T-helper 1 cell treated with Interleukin-12 subunit alpha and Interleukin-12 subunit beta and Interleukin-4 antibody, amounts not matched to agents 30 μg/mL and 1 μg/mL, for 36 hours (primary cell): ENCODE measurements around the gene CLDN2.

Source experiments
- H3K27ac Mint-ChIP-seq: one replicate; pipeline ENCODE4 v1.8.0; 2021; ENCODE audit warnings: mild to moderate bottlenecking, mixed read lengths
- H3K27me3 Mint-ChIP-seq: one replicate; pipeline ENCODE4 v1.8.0; 2021; ENCODE audit warnings: low read depth, mixed read lengths
- H3K36me3 Mint-ChIP-seq: one replicate; pipeline ENCODE4 v1.8.0; 2021; ENCODE audit warnings: low read depth, mixed read lengths
- H3K4me1 Mint-ChIP-seq: one replicate; pipeline ENCODE4 v1.8.0; 2021; ENCODE audit warnings: low read depth, mixed read lengths
- H3K4me3 Mint-ChIP-seq: one replicate; pipeline ENCODE4 v1.8.0; 2021; ENCODE audit warnings: mild to moderate bottlenecking, moderate library complexity, mixed read lengths
- H3K9me3 Mint-ChIP-seq: one replicate; pipeline ENCODE4 v1.8.0; 2021; ENCODE audit warnings: mixed read lengths

The CLDN2 gene

DNA sequence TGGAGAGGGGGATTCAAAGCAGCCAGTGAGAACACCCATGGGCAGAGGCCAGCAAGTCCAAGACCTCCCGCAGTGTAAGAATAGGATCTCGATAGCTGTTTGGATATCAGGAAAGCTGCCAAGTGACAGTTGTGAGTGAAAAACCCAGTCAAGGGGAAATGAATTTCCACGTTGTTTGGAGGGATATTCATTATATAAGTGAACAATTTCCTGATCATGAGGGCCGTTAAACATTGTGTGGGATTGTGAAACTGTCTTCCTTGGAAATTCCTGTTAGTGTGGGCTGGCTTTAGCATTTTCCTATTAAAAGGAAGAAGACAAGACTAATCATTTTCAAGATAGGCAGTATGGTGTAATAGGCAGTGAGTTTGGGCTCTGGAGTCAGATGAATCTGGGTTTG is 15.0 kb downstream of the CLDN2 start:
- Mint-ChIP-seq H3K4me3 (no peak overlapping the region), H3K36me3 (no peaks in the 10 kb centered on the region), H3K4me1 (no peaks in the 10 kb centered on the region), H3K27ac (no peak overlapping the region), H3K9me3 (no peaks in the 10 kb centered on the region), H3K27me3 (no peaks in the 10 kb centered on the region)

DNA sequence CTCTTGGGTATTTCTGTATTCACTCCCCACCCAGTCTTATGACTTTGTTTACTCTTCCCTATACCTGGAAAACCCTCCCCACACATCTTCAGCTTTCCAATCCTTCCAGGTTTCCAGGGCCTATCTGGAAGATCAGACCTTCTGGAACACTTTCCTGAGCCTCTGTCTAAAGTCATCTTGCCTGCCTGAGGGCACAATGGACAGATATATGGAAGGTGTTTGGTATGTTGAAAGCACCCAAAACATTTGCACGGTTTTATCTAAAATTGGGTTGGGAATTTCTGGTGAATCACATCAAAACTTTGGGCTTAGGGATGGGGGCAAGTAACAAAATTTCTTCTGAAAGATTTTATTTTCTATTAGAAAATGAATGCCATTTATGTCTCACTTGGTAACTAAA is 16.0 kb downstream of the CLDN2 start:
- Mint-ChIP-seq H3K4me3 (no peak overlapping the region), H3K9me3 (no peaks in the 10 kb centered on the region), H3K36me3 (no peaks in the 10 kb centered on the region)

DNA sequence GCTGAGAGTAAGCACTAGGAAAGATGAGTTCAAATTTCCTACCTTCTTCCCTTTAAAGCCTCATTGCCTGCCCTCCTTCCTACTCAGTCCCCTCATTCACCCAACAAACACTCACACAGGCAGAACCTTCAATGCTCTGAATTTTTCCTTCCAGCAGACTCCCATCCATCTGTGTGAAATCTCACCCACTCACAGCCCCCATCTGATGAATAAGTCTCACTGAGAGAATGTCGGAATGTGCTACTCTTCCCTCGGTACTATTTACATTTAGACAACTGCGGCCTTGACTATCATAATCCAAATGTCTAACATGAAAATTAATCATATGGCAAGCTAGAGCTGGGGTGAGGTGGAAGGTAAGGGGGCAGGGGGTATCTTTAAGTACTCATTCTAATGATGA is 19.4 kb downstream of the CLDN2 start:
- Mint-ChIP-seq H3K36me3 (peaks cover 3% of the 10 kb centered on the region), H3K9me3 (no peaks in the 10 kb centered on the region), H3K27me3 (no peaks in the 10 kb centered on the region), H3K4me3 (no peak overlapping the region), H3K27ac (no peak overlapping the region), H3K4me1 (no peaks in the 10 kb centered on the region)

More for the DNA sequence above, 16.0 kb downstream of the CLDN2 start:
- Mint-ChIP-seq H3K27ac (no peak overlapping the region), H3K4me1 (no peaks in the 10 kb centered on the region), H3K27me3 (no peaks in the 10 kb centered on the region)

DNA sequence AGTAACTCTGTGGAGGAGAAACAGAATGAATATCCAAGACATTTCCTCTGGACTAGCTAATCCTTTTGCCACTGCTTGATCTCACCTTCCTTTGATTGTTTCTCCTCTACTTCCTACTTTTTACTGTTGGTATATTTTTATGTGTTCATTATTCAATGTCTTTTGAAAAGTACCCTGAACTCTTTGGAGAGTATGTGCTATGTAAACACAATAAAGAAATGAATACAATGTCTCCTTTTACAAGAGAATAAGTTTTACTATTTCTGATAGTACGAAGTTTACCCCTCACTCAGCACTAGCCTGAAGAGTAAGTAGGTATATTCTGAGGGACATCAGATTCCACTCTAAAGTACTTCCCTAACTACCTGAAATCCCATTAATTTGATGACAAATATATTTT is 19.9 kb downstream of the CLDN2 start:
- no peaks in the 10 kb centered on the region for H3K4me1 Mint-ChIP-seq
- H3K9me3 Mint-ChIP-seq = no peaks in the 10 kb centered on the region
- H3K36me3 Mint-ChIP-seq = peaks cover 3% of the 10 kb centered on the region
- no peak overlapping the region for H3K4me3 Mint-ChIP-seq
- no peak overlapping the region for H3K27ac Mint-ChIP-seq
- no peaks in the 10 kb centered on the region for H3K27me3 Mint-ChIP-seq

DNA sequence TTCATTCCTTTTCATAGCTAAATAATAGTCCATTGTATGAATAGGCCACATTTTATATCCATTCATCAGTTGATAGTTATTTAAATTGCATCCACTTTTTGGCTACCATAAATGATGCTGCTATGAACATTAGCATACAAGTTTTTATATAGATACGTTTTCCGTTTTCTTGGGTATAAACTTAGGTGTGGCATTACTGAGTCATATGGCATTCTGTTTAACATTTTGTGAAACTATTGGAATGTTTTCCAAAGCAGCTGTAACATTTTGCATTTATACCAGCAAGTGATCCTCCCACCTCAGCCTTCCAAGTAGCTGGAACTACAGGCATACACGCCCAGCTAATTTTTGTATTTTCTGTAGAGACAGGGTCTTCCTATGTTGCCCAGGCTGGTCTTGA is 26.3 kb downstream of the CLDN2 start:
- Mint-ChIP-seq H3K27me3 (no peaks in the 10 kb centered on the region), H3K4me3 (no peak overlapping the region), H3K9me3 (no peaks in the 10 kb centered on the region), H3K27ac (no peak overlapping the region), H3K36me3 (peaks cover 3% of the 10 kb centered on the region), H3K4me1 (no peaks in the 10 kb centered on the region)

DNA sequence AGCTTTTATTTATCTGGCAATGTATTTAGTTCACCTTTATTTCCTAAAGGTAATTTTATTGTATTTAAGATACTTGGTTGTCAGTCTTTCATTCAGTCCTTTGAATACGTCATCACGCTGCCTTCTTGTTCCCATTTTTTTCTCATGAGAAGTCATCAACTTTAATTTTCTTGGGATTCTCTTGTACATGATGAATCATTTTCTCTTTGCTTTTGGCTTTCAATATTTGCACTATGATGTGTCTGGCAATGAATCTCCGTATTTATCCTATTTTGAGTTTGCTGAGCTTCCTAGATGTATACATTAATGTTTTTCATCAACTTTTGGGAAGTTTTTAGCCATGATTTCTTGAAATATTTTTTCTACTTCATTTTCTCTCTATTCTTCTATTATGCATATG is 28.4 kb downstream of the CLDN2 start:
- no peak overlapping the region for H3K27ac Mint-ChIP-seq
- no peaks in the 10 kb centered on the region for H3K36me3 Mint-ChIP-seq
- H3K4me1 Mint-ChIP-seq = no peaks in the 10 kb centered on the region
- H3K4me3 Mint-ChIP-seq = no peak overlapping the region
- H3K27me3 Mint-ChIP-seq = no peaks in the 10 kb centered on the region
- H3K9me3 Mint-ChIP-seq = no peaks in the 10 kb centered on the region

DNA sequence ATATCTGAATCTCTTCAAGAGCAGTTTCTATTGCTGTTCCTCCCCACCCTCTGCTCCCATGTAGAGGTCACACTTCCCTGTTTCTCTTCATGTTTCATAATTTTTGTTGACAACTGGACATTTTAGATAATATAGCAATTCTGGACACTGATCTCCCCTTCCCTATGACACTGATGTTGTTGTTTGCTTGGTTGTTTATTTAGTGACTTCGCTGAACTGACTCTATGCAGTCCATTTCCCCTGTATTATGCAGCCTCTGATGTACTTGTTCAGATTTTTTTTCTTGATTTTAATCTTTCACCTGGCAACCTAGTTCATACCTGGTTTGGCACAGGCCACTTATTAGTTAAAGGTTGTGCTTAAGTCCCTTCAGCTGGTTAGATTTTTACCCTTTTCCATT is 29.2 kb downstream of the CLDN2 start:
- no peak overlapping the region for H3K27ac Mint-ChIP-seq
- no peaks in the 10 kb centered on the region for H3K9me3 Mint-ChIP-seq
- H3K27me3 Mint-ChIP-seq = no peaks in the 10 kb centered on the region
- H3K36me3 Mint-ChIP-seq = no peaks in the 10 kb centered on the region
- no peaks in the 10 kb centered on the region for H3K4me1 Mint-ChIP-seq
- no peak overlapping the region for H3K4me3 Mint-ChIP-seq

DNA sequence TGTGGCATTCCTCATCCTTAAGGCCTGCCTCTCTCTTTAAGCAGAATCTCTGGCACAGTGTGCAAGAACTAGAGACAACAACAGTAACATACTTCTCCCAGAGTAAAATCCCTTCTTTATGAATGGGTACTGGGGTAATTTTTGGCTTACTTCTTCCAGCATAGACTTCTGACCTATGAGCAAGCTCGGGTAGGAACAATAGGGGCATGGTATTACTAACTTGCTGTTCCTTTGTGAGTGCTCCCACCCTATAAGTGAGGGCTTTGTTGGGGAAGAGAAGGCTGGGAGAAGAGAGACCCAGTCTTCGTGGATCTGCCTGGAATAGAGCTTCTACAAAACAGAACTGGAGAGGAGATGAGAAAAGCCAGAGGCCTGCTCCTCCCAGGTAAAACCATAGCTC is 30.2 kb downstream of the CLDN2 start:
- no peaks in the 10 kb centered on the region for H3K4me1 Mint-ChIP-seq
- no peak overlapping the region for H3K4me3 Mint-ChIP-seq
- no peaks in the 10 kb centered on the region for H3K27me3 Mint-ChIP-seq
- no peak overlapping the region for H3K27ac Mint-ChIP-seq
- H3K36me3 Mint-ChIP-seq = peaks cover under 1% of the 10 kb centered on the region
- no peaks in the 10 kb centered on the region for H3K9me3 Mint-ChIP-seq

DNA sequence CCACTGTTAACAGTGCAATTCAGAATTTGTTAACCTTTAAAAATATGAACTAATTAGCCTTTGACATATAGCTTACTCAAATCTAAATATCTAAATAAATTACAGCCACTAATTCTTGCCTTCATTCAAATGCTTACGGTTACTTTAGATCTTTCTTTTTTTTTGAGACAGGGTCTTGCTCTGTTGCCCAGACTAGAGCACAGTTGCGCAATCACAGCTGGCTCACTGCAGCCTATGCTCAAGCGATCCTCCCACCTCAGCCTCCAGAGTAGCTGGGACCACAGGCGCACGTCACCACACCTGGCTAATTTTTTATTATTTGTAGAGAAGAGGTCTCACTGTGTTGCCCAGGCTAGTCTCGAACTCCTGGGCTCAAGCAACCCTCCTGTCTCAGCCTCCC is 31.0 kb downstream of the CLDN2 start:
- no peaks in the 10 kb centered on the region for H3K9me3 Mint-ChIP-seq
- no peak overlapping the region for H3K4me3 Mint-ChIP-seq

DNA sequence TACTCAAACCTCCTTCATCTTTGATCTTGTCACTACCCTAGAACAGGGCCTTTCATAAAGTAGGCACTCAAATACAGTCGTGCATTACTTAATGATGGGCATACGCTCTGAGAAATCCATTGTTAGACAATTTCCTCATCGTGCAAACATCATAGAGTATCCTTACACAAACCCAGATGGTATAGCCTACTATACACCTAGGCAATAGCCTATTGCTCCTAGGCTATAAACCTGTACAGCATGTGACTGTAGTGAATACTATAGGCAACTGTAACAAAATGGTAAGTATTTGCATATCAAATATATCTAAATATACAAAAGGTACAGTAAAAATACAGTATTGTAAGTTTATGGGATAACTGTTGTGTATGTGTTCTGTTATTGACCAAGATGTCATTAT is 31.9 kb downstream of the CLDN2 start:
- Mint-ChIP-seq H3K4me3 (no peak overlapping the region), H3K4me1 (no peaks in the 10 kb centered on the region), H3K27ac (no peak overlapping the region), H3K36me3 (peaks cover 4% of the 10 kb centered on the region), H3K9me3 (no peaks in the 10 kb centered on the region), H3K27me3 (no peaks in the 10 kb centered on the region)

More for the DNA sequence above, 31.0 kb downstream of the CLDN2 start:
- H3K27me3 Mint-ChIP-seq = no peaks in the 10 kb centered on the region
- H3K27ac Mint-ChIP-seq = no peak overlapping the region
- H3K36me3 Mint-ChIP-seq = peaks cover 4% of the 10 kb centered on the region
- no peaks in the 10 kb centered on the region for H3K4me1 Mint-ChIP-seq

DNA sequence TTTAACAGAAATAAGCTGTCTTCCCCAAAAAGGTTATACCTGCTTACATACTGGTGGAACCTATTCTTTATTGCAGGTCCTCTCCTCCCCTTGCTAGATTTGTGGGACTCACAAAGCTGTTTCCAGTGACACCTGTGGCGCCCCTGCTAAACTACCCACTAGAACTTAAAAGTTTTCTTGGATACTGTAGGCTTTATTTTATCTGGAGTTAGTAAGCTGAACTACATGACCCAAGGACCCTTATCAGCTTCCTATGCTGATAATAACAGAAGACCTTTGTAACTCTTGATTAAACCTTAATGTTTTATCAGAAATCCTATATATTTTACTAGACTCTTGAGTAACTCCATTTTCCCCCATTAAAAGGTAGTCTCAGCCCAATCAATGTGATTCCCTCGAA is 32.3 kb downstream of the CLDN2 start:
- no peak overlapping the region for H3K27ac Mint-ChIP-seq
- no peaks in the 10 kb centered on the region for H3K9me3 Mint-ChIP-seq
- no peaks in the 10 kb centered on the region for H3K4me1 Mint-ChIP-seq
- no peak overlapping the region for H3K4me3 Mint-ChIP-seq
- H3K36me3 Mint-ChIP-seq = peaks cover 4% of the 10 kb centered on the region
- H3K27me3 Mint-ChIP-seq = no peaks in the 10 kb centered on the region

DNA sequence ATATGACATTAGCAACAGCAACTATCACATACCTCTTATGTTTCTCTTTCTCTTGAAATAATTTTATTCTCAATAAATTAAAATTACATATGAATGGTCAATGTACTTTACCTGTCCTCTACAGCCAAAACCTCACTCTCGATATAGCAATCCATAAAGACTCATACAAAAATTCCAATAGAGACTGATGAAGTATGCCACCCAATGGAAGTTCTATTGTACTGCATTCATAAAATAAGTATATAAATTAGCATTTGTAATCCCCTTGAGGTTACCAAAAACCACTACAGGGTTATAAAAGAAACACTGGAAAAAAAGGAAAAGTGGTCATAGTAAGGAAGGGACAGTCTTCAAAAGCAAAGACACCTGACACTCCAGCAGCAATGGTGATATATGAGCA is 32.8 kb downstream of the CLDN2 start:
- Mint-ChIP-seq H3K9me3 (no peaks in the 10 kb centered on the region), H3K27ac (no peak overlapping the region), H3K36me3 (peaks cover 4% of the 10 kb centered on the region), H3K27me3 (no peaks in the 10 kb centered on the region), H3K4me1 (no peaks in the 10 kb centered on the region), H3K4me3 (no peak overlapping the region)

DNA sequence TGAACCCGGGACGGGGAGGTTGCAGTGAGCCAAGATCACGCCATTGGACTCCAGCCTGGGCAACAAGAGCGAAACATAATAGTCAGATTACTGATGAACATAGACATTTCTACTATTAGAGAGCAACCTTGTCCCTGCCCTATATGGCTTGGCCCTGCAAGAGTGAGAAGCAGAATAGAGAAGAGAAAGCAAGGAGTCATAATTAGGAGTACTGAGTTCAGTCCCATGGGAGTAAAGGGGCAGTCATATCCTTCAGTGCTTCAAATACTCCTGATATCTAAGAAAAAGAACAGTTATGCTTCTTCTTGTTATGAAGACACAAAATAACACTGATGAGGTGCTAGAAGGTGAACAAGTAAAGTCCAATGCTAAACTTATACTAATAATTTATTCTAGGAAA is 33.8 kb downstream of the CLDN2 start:
- no peaks in the 10 kb centered on the region for H3K4me1 Mint-ChIP-seq
- no peaks in the 10 kb centered on the region for H3K9me3 Mint-ChIP-seq
- peaks cover 4% of the 10 kb centered on the region for H3K36me3 Mint-ChIP-seq
- H3K27ac Mint-ChIP-seq = no peak overlapping the region
- H3K27me3 Mint-ChIP-seq = no peaks in the 10 kb centered on the region
- no peak overlapping the region for H3K4me3 Mint-ChIP-seq

DNA sequence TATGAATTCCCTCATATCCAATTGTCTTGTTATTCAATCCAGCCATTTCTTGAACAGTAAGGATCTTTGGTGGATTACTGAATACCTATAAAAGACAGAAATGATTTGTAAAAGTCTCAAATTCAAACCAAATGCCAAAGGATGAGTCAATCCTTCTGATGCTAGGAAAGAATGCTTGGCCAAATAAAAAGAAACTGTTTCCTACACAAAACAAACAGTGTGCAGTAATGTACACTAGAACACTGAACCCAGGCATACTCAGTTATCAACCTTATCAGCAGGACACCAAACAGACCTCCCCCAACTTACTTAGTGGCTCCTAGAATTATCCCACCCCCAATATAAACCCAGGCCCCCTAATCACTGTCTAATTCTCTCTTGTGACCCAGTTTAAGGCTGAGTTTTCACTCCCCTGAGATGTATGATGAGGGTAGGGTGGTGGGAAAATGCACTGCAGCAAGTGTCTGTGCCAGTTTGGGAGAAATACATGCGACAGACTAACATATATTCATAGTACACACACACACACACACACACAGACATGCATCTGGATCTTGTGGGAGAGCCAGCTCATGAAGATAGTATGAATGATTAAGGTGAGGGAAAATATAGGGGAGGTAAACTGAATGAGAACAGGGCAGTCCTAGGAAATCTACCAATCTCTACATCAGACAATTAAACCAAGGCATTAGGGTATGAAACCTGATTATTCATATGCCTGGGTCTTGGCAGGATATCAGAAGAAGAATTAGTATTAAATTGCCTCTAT is 35.0 kb downstream of the CLDN2 start:
- Mint-ChIP-seq H3K4me3 (no peak overlapping the region), H3K27ac (no peak overlapping the region), H3K27me3 (no peaks in the 10 kb centered on the region), H3K9me3 (no peaks in the 10 kb centered on the region), H3K4me1 (no peaks in the 10 kb centered on the region), H3K36me3 (peaks cover 4% of the 10 kb centered on the region)

DNA sequence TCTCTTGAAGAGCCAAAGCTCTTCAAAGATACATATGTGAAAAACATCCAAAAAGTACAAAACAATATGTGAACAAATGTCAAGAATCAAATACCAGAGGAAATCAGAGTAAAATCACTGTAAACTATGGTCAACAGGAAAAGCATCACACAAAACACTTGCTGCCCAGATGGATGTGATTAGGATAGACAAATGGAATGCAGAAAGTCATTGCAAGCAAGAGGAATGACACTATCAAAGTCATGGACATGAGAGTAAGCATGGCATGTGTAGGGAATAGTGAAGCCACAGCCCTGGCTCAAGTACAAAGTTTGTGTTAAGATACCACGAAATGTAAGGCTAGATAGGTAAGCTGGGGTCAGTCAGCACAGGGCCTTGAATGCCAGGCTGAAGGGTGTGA is 37.7 kb downstream of the CLDN2 start:
- no peak overlapping the region for H3K27ac Mint-ChIP-seq
- H3K4me3 Mint-ChIP-seq = no peak overlapping the region
- no peaks in the 10 kb centered on the region for H3K9me3 Mint-ChIP-seq
- no peaks in the 10 kb centered on the region for H3K4me1 Mint-ChIP-seq
- H3K27me3 Mint-ChIP-seq = no peaks in the 10 kb centered on the region
- peaks cover 4% of the 10 kb centered on the region for H3K36me3 Mint-ChIP-seq

DNA sequence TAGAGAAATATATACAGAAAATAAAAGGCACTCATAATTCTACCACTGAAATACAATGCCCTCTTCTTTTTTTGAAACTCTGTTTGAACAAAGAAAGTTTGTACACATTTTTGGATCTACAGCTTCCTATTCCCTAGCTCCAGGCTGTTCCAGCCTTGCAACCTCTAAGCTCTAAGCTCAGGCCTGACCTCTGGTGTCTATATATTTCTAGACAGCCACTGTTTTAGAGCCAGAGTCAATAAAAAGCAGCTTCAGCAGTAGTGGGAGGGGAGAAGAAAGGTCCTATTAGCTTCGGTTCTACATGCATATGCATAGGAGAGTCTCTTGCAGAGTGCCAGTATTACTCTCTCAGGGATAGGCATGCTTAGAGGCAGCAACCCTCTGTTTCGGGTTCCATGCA is 39.7 kb downstream of the CLDN2 start:
- no peak overlapping the region for H3K27ac Mint-ChIP-seq
- no peak overlapping the region for H3K4me3 Mint-ChIP-seq
- H3K9me3 Mint-ChIP-seq = no peaks in the 10 kb centered on the region
- no peaks in the 10 kb centered on the region for H3K27me3 Mint-ChIP-seq
- H3K4me1 Mint-ChIP-seq = no peaks in the 10 kb centered on the region
- peaks cover 4% of the 10 kb centered on the region for H3K36me3 Mint-ChIP-seq
